HG03139 (cell line): ENCODE measurements around the gene ADIRF.

Experiments
- ATAC-seq: cut with Tn5 transposase; IDR thresholded peaks from one replicate; pipeline ENCODE4 v1.9.1; 2021; ENCODE audit not compliant: unreplicated experiment

The ADIRF gene

GRCh38 chr10:86960003-86960862 lies 8.0 kb upstream of the ADIRF start:
- ATAC-seq, result no peak

- no peak for ATAC-seq
These were observed 7.3 kb upstream of the ADIRF start for GRCh38 chr10:86960863-86961434.

GRCh38 chr10:86961481-86962091 lies 6.7 kb upstream of the ADIRF start:
- ATAC-seq, result no peak

- ATAC-seq, result no peak
These were observed 5.9 kb upstream of the ADIRF start for GRCh38 chr10:86962136-86962980.

- ATAC-seq, result no peak
These were observed 5.3 kb upstream of the ADIRF start for GRCh38 chr10:86962981-86963310.

- no peak for ATAC-seq
These were observed 4.9 kb upstream of the ADIRF start for GRCh38 chr10:86963341-86963919.

GRCh38 chr10:86964061-86964846 lies 4.0 kb upstream of the ADIRF start:
- no peak for ATAC-seq

GRCh38 chr10:86964847-86965190 lies 3.5 kb upstream of the ADIRF start:
- ATAC-seq, result no peak

- ATAC-seq, result no peak
These were observed 2.2 kb upstream of the ADIRF start for GRCh38 chr10:86965986-86966654.

- ATAC-seq, result no peak
These were observed 771 bp upstream of the ADIRF start for GRCh38 chr10:86967481-86967941.

GRCh38 chr10:86968994-86969355 lies 693 bp downstream of the ADIRF start:
- ATAC-seq, result no peak

GRCh38 chr10:86969421-86970041 lies 1.2 kb downstream of the ADIRF start:
- no peak for ATAC-seq

GRCh38 chr10:86970162-86970981 lies 2.1 kb downstream of the ADIRF start:
- no peak for ATAC-seq

- ATAC-seq, result no peak
These were observed 2.6 kb downstream of the ADIRF start for GRCh38 chr10:86970982-86971231.

- ATAC-seq, result peak; percentile 60
These were observed 3.1 kb downstream of the ADIRF start for GRCh38 chr10:86971232-86971991.

GRCh38 chr10:86972613-86973380 lies 4.5 kb downstream of the ADIRF start:
- no peak for ATAC-seq

GRCh38 chr10:86974484-86974883 lies 6.2 kb downstream of the ADIRF start:
- no peak for ATAC-seq
